Mesothelial cell of epicardium (in vitro differentiated cells): ENCODE measurements around the gene CEP55. TPM values are rescaled to one million over a fixed set of nuclear protein-coding genes. Genes with fewer than 3 reads are reported as not detected.

ENCODE experiments used
- DNase-seq, 2 experiments: peaks; one replicate each; pipeline ENCODE4 v3.0.0; 2021; ENCODE audit warnings: low spot score in 2 of 2; ENCODE audit not compliant: unreplicated experiment in 2 of 2
- H3K27ac Mint-ChIP-seq: 2 replicates; pipeline ENCODE4 v1.8.0; 2021; ENCODE audit warnings: mixed read lengths
- H3K27me3 Mint-ChIP-seq: 2 replicates; pipeline ENCODE4 v1.8.0; 2021; ENCODE audit warnings: low read depth, mixed read lengths
- H3K36me3 Mint-ChIP-seq: 2 replicates; pipeline ENCODE4 v1.8.0; 2021; ENCODE audit warnings: mixed read lengths
- H3K4me1 Mint-ChIP-seq: 2 replicates; pipeline ENCODE4 v1.8.0; 2021; ENCODE audit warnings: mixed read lengths
- H3K4me3 Mint-ChIP-seq: 2 replicates; pipeline ENCODE4 v1.8.0; 2021; ENCODE audit warnings: mild to moderate bottlenecking, moderate library complexity, mixed read lengths
- H3K9me3 Mint-ChIP-seq: 2 replicates; pipeline ENCODE4 v1.8.0; 2021; ENCODE audit warnings: mixed read lengths
- CTCF ChIP-seq: fragments of 200-600 bp; sonication (generic); IDR thresholded peaks from one replicate; pipeline ENCODE4 v1.5.0; 2021; ENCODE audit warnings: antibody characterized with exemption; ENCODE audit not compliant: unreplicated experiment
- total RNA-seq: library from RNA; stranded (reverse); gene quantifications from 3 replicates; pipeline ENCODE4 v1.2.1, GENCODE V29; 2021

The CEP55 gene
- total RNA-seq, 1 donor from 2014 or later: 6.3 TPM

GRCh38 chr10:93475871-93476270, 20.5 kb upstream of the CEP55 start:
- Mint-ChIP-seq H3K27ac (peak overlapping the region; percentile 73), H3K9me3 (no peaks in the 10 kb centered on the region), H3K4me1 (peaks cover 39% of the 10 kb centered on the region), H3K36me3 (no peaks in the 10 kb centered on the region), H3K27me3 (no peaks in the 10 kb centered on the region), H3K4me3 (no peak overlapping the region)
- TF ChIP-seq CTCF: no peak
- no peak for DNase-seq

GRCh38 chr10:93476756-93477155, 19.7 kb upstream of the CEP55 start:
- Mint-ChIP-seq H3K9me3 (no peaks in the 10 kb centered on the region), H3K4me3 (no peak overlapping the region), H3K4me1 (peaks cover 47% of the 10 kb centered on the region), H3K27ac (peak overlapping the region; percentile 54), H3K36me3 (no peaks in the 10 kb centered on the region), H3K27me3 (no peaks in the 10 kb centered on the region)
- no peak for DNase-seq
- TF ChIP-seq CTCF: no peak

- no peak for TF ChIP-seq CTCF
- peak overlapping the region; percentile 57 for H3K27ac Mint-ChIP-seq
- no peaks in the 10 kb centered on the region for H3K27me3 Mint-ChIP-seq
- H3K9me3 Mint-ChIP-seq: no peaks in the 10 kb centered on the region
- peaks cover 43% of the 10 kb centered on the region for H3K4me1 Mint-ChIP-seq
- DNase-seq: no peak
- H3K36me3 Mint-ChIP-seq: no peaks in the 10 kb centered on the region
- no peak overlapping the region for H3K4me3 Mint-ChIP-seq
Measured at GRCh38 chr10:93478873-93479272, 17.5 kb upstream of the CEP55 start.

- Mint-ChIP-seq H3K27ac (peak overlapping the region; percentile 98), H3K4me3 (peak overlapping the region; percentile 87), H3K4me1 (peaks cover 31% of the 10 kb centered on the region)
Measured at GRCh38 chr10:93481637-93482144, 14.7 kb upstream of the CEP55 start.

GRCh38 chr10:93482145-93482834, 14.1 kb upstream of the CEP55 start, which contains the start of gene MYOF:
TSS of gene MYOF (minus strand) at chr10:93482334. CDS start at chr10:93482194, 140 bp downstream.
- no peaks in the 10 kb centered on the region for H3K9me3 Mint-ChIP-seq
- H3K27me3 Mint-ChIP-seq: no peaks in the 10 kb centered on the region
- H3K36me3 Mint-ChIP-seq: no peaks in the 10 kb centered on the region
- peak within 1 kb of the TSS; percentile 87 for H3K4me3 Mint-ChIP-seq
- H3K4me1 Mint-ChIP-seq: peaks cover 28% of the 10 kb centered on the region
- DNase-seq: peak in 1 of 2 experiments; percentile 68
- H3K27ac Mint-ChIP-seq: peak within 1 kb of the TSS; percentile 98
- peak; percentile 57 for TF ChIP-seq CTCF

More at GRCh38 chr10:93481637-93482144, 14.7 kb upstream of the CEP55 start:
- no peak for TF ChIP-seq CTCF
- H3K27me3 Mint-ChIP-seq: no peaks in the 10 kb centered on the region
- no peak for DNase-seq
- H3K9me3 Mint-ChIP-seq: no peaks in the 10 kb centered on the region
- H3K36me3 Mint-ChIP-seq: no peaks in the 10 kb centered on the region
